GM18951 (cell line): ENCODE measurements around the gene SLCO3A1.
"Not testable (repeated sequence)": the region's sequence is repeated elsewhere in the genome, so short reads cannot be mapped to it uniquely, and the experiment has no call there.

ENCODE experiments used
- POLR2A ChIP-seq: IDR thresholded peaks from 4 replicates; pipeline ENCODE4 v1.6.1; 2011; ENCODE audit warnings: mild to moderate bottlenecking; ENCODE audit not compliant: insufficient read length, insufficient read depth; ENCODE audit errors: extremely low read depth
- in situ Hi-C: fragments of 300-500 bp; cut with MboI; formaldehyde crosslinking; loops from one replicate; pipeline ENCODE4 v1.12.0; 2022; ENCODE audit warnings: low sequenced_read_pairs, mixed read lengths, inconsistent platforms; ENCODE audit not compliant: unreplicated experiment

Gene SLCO3A1

DNA sequence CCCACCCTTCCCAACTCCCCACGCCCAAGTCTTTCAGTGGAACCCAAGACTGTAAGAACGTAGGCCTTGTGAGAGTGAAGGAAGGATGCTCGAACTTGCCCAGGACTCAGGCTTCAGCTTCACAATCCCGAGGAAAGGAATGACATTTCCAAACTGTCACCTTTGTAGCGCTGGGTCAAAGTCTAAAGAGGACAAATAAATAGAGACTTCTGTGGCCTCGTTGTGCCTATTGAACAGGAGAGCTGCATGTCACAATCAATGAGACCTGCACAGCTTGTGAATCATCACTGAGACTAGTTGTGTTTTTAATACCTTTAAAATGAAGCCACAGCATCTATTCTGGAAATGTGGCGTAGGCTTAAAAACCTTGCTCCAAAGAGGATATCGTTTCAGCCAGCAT lies 317.4 kb downstream of the SLCO3A1 start:
- TF ChIP-seq POLR2A = no peak
- in situ Hi-C loops = no loop called here

DNA sequence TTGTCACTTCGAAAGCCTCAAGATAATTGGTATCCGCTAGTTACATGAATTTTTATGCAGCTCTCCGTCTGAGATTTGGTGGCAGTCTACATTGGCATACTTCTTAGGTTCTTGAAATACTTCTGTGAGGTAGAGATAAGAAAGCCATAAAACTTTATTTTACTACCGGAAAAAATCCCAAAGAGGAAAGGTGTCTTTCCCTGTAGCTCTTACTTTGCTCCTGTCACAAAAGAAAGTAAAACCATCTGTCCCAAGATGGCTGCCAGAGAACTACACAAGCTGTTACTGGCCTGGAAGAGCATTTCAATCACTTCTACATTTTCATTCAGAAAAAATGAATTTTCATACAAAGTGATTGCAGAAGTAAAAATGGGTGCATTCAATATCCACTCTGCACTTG lies 325.4 kb downstream of the SLCO3A1 start:
- TF ChIP-seq POLR2A = no peak
- in situ Hi-C loops = no loop called here

DNA sequence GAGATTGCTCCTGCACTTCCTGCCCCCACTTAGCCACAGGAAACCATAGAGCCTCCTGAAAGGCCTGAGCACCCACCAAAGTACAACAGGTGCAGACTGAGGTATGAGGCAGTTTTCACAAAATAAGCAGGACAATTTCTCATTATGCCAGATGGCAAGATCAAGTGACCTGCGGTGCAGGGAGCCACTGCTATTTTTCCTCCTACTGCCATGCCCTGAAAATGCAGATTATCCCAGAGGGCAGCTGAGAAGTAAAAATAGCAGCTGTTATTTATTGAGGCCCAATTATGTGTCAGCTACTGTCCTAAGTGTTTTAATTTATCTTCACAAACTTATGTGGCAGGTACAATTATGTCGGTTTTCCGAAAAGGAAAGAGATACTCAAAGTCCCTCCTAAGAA lies 330.6 kb downstream of the SLCO3A1 start:
- no peak for TF ChIP-seq POLR2A

GRCh38 chr15:92184679-92185230 lies 331.2 kb downstream of the SLCO3A1 start:
- no peak for TF ChIP-seq POLR2A
- in situ Hi-C loops = no loop called here

More for the DNA sequence above, 330.6 kb downstream of the SLCO3A1 start:
- in situ Hi-C loops = no loop called here

GRCh38 chr15:92187975-92188374 lies 334.5 kb downstream of the SLCO3A1 start:
- in situ Hi-C loops = no loop called here
- TF ChIP-seq POLR2A = no peak

- in situ Hi-C loops = no loop called here
- TF ChIP-seq POLR2A = no peak
Measured at GRCh38 chr15:92189166-92189565, 335.7 kb downstream of the SLCO3A1 start.

DNA sequence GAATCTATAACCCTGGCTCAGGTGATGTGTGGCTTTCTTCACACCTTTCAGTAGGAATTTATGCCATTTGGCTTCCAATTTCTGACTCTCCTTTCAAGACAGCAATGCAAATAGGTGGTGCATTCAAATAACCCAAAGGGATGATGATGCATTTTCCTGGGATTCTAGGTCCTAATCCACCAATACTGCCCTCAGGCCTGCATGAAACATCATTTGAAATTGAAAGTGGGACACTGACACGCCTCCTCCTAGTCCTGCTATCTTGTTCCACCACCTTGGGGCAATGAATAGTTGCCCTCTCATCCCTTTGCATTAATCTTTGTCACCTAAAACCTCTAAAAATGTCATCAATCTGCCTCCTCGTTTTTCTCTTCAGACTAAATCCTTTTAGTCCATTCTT lies 341.7 kb downstream of the SLCO3A1 start:
- no peak for TF ChIP-seq POLR2A
- in situ Hi-C loops = no loop called here

- TF ChIP-seq POLR2A = no peak
- in situ Hi-C loops = no loop called here
Measured at GRCh38 chr15:92196342-92196741, 342.8 kb downstream of the SLCO3A1 start.

DNA sequence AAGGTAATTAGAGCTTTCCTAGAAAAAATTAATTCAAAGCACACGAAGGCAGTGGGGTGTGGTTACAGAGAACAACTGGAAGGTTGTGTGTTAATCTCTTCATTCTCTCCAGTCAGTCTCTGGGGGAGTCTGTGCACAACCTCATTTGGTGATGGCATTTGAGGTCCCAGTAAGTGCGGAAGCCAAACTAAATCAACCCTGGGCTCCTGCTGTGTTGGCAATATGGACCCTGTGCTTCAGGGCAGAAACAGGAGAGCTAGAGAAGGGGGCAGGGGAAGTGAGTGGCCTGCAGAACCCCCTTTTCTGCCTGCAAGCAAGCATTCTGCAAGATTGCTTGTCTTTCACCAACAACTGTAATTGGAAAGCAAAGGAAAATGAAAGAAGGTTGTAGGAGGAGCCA lies 344.2 kb downstream of the SLCO3A1 start:
- no peak for TF ChIP-seq POLR2A
- in situ Hi-C loops = no loop called here

DNA sequence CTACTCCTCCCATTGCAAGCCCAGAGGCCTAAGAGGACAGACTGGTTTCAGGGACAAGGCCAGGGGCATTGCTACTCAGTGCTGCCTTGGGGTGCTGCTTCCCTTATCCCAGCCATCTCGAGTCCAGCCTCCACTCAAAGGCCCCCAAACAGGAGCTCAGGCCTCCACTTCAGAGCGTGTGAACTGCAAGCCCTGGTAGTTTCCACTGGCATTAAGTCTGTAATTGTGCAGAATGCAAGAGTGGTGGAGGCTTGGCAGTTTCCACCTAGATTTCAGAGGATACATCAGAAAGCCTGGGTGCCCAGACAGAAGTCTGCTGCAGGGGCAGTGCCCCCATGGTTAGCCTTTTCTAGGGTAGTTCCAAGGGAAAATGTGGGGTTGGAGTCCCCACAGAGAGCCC lies 347.4 kb downstream of the SLCO3A1 start:
- in situ Hi-C loops = no loop called here

DNA sequence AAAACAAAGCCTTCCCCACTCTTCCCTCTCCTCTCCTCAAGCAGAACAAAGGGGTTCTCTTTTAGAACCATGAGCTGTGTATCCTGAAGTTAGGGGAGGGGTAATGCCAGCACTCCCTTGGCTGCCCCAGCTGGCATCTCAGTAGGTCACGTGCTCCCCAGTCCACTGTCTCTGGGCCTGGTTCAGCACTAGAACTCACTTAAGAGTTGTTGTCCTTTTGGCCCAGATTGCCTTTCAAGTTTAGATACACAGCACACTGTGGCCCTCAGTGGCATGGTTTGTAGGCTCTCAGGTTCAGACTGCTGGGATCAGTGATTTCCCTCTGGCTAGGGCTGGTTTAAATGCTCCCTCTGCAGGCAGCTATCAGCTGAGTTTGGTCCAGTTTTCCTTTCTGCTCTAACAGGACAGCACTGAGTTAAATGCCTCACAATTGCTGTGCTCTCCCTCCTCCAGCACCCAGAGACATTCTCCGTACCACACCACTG lies 351.8 kb downstream of the SLCO3A1 start:
- in situ Hi-C loops = no loop called here
- TF ChIP-seq POLR2A = no peak

More for the DNA sequence above, 347.4 kb downstream of the SLCO3A1 start:
- TF ChIP-seq POLR2A = no peak

DNA sequence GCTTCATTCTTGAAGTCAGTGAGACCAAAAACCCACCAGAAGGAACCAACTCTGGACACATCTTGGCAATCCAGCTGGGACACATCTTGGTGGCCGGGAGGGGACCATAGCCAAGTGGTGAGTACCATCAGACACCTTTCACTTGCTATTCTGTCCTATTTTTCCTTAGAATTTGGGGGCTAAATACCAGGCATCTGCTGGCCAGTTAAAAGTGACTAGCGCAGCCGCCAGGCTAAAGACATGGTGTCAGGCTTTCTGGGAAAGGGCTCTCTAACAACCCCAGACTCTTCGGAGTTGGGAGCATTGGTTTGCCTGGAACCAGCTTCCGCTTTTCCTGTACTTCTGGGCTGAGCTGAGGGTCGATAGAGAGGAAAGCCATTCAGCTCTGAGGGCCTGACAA lies 354.1 kb downstream of the SLCO3A1 start:
- in situ Hi-C loops = not testable (repeated sequence)
